HG03520 (cell line): ENCODE results near the gene LBHD1.
"Not testable (repeated sequence)": the region's sequence is repeated elsewhere in the genome, so short reads cannot be mapped to it uniquely, and the experiment has no call there.

Experiments
- ATAC-seq: cut with Tn5 transposase; IDR thresholded peaks from one replicate; pipeline ENCODE4 v1.9.1; 2021; ENCODE audit warnings: mild to moderate bottlenecking, moderate library complexity; ENCODE audit not compliant: unreplicated experiment

LBHD1 gene

GRCh38 chr11:62671608-62672389 is at the start of gene LBHD1, which contains the start of gene UQCC3:
TSS of gene LBHD1 (minus strand) at chr11:62672267. CDS start at chr11:62670031, 2,236 bp downstream.
TSS of gene UQCC3 (plus strand) at chr11:62671673. CDS start at chr11:62671746, 73 bp downstream.
- peak; percentile 56 for ATAC-seq

DNA sequence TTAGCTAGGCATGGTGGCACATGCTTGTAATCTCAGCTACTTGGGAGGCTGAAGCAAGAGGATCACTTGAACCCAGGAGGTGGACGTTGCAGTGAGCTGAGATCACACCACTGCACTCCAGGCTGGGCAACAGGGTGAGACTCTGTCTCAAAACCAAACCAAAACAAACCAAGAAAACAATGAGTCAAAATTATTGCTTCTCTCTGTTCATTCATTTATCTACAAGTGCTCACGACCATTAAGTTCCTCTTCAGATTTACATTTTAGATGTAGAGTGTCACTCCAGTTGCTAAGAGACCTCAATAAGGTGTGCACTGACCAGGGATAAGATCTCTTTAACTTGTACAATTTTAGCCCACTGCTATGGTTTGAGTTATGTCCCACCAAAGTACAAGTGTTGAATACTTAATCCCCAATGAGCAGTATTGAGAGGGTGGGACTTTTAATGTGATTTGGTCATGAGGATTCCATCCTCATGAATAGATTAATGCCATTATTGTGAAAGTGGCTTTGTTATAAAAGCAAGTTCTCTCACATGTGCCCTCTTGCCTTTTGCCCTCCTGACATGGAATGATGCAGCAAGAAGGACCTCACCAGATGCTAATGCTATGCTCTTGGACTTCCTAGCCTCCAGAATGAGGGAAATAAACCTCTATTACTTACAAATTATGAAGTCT is 47.4 kb upstream of the LBHD1 start:
- no peak for ATAC-seq

- ATAC-seq, result no peak
Observed at GRCh38 chr11:62716816-62717215, 44.7 kb upstream of the LBHD1 start.

DNA sequence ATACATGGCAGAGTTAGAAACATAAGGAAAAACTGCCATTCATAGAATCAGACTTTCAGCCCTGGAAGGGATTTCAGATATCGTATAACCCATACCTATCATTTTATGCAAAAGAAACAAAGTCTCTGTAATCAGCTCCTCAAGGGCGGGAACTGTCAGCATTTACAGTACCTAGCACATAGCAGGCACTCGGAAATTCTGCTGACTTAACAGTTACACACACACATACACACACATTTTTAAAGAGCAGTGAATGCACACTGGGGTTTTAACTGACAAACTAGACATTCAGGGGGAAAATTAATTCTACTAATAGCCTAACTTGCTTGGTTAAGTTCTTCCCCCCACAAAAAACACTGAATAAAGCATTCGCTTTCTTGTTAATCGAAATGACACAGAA is 44.1 kb upstream of the LBHD1 start:
- ATAC-seq, result no peak

DNA sequence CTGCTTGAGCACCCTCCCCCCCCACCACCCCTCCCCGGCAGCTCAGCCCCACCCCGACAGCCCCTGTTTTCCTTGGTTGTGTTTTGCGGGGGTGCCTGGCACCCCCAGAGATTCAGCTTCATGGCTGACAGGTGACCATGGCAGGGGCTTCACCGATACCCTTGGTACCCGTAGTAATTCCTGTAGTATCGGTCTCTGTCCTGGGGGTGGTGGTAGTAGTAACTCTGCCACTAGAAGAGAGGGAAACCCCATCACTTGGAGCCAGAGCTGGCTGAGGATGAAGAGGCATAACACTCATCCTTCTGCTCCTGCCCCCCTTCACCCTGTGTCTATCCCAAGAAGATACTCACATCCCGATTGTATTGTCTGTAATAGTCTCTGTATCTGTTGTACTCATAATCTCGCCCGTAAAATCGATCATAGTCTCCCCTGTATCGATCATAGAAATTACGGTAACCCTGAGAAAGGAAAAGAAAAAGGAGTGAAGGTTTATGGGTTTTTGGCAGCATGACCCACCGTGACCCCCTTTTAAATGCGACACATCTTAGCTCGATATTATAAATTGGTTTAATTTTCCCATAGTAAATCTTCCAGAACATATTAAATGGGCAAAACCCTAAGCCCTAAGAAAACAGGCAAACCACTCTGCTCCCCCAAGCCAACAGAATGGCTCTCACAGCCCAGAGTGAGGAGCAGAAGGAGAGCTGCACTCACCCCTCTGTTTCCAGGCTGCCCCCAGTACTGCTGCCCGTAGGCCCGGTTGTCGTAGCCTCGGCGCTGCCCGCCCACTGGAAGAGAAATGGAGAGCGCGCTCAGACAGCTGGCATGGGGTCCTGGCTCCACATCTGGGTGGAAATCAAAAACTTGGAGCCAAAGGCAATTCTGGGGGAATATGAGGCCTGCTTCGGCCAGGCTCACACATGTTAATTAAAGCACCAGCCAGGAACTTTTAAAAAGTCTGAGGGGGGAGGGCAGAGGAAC is 43.4 kb upstream of the LBHD1 start:
- ATAC-seq, result no peak

DNA sequence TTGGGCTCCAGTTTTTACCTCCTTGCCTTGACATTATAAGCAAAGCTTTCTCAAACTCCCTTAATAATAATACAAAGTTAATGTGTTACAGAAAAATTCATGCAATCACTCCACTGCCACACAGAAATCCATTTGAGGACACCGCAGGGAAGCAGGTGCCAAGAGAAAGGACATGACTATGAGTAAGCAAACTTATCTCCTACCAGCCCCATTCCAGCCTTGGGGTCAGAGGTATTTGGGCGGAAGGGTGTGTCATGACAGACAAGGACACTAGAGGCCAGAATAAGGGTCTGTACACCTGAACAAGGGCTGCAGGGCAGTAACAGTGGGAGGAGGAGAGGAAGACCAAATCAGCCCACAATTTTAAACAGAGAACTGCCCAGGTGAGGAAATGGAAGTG is 41.3 kb upstream of the LBHD1 start:
- ATAC-seq, result no peak

GRCh38 chr11:62712861-62713260 is 40.8 kb upstream of the LBHD1 start:
- ATAC-seq, result no peak

DNA sequence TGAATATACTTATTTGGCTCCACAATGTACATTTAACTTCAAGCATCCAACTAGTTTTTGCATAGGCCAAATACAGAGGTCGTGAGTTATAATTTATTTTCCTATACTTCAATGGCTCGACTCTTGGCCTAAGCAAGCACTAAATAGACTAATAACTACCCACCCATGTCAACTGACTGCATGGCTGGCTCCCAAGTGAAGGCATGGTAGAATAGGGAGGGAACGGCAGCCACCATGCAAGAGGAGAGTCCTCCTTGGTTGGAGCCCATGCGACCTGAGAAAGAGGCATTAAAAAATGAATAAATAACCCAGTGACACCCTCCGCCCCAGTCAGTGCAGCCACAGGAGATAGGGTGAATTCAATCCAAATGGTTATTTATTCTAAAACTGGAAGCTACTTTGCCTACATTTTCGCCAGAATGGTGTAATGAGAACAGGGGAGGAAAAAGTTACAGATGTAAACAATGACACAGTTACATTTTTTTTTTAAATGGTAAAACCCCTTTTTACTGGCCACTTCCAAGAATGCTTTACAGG is 40.3 kb upstream of the LBHD1 start:
- ATAC-seq, result no peak

- ATAC-seq, result no peak
Observed at GRCh38 chr11:62710001-62710345, 37.9 kb upstream of the LBHD1 start.

DNA sequence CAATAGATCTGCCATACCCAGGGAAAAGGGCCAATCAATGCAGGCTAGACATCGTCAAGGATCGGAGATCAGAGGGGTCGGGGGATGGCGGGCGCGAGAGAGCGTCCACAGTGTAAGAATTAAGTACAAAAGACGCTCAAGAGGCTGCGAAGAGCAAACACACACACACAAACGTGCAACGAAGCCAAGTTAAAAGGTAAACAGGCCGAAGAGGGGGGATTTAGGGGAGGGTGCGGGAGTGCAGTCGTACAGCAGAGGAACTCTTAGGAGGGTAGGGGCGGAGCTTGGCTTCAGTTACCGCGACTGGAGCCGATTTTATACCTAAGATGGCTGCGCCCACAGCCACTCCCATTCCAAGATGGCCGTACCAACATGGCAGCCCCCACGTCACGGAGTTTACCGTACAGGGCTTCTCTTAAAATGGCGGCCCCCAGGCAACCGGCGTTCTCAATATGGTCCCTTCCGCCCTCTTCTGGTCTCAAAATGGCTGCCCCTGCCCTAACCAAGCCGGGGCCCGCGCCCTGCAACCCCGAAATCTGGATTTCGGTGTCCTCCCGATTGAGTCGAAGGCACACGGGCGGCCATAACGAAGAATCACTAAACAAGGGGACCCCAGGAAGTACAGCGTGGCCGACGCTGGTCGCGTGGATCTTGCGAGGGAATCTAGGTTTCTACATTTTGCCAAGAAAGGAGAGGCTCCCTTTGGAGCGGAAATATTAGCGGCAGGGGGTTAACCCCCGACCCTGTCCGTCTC is 37.4 kb upstream of the LBHD1 start:
- peak; percentile 66 for ATAC-seq

GRCh38 chr11:62708793-62709192 is 36.7 kb upstream of the LBHD1 start:
- no peak for ATAC-seq

GRCh38 chr11:62708392-62708791 is 36.3 kb upstream of the LBHD1 start:
- ATAC-seq, result no peak

GRCh38 chr11:62707277-62707861 is 35.3 kb upstream of the LBHD1 start, which contains the start of the genes BSCL2 and GNG3:
TSS of gene BSCL2 (minus strand) at chr11:62707424. CDS start at chr11:62707195, 229 bp downstream.
TSS of gene GNG3 (plus strand) at chr11:62707676. CDS start at chr11:62708296, 620 bp downstream.
- no peak for ATAC-seq

DNA sequence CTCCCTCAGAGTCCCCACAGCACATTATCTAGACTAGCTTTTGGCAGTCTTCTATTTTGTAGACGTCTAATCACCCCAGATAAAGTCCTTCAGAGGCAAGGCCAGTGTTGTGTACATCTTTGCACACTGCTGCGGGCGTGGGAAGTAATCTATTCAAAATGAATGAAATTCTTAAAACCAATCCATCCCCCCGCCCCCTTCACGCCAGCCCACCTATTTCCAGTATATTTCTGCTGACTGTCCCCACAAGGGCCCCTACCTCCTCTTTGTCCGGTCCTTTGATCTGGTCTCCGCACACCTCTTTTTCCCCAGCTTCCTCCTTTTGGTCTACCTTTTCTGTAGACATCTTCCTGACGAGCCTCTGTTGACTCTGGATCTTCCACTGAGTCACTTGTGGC is 34.8 kb upstream of the LBHD1 start:
- ATAC-seq, result no peak

GRCh38 chr11:62705880-62706849 is 34.1 kb upstream of the LBHD1 start:
- ATAC-seq, result peak; percentile 52

GRCh38 chr11:62705413-62705812 is 33.3 kb upstream of the LBHD1 start:
- no peak for ATAC-seq

GRCh38 chr11:62703921-62704320 is 31.9 kb upstream of the LBHD1 start:
- ATAC-seq, result not testable (repeated sequence)

DNA sequence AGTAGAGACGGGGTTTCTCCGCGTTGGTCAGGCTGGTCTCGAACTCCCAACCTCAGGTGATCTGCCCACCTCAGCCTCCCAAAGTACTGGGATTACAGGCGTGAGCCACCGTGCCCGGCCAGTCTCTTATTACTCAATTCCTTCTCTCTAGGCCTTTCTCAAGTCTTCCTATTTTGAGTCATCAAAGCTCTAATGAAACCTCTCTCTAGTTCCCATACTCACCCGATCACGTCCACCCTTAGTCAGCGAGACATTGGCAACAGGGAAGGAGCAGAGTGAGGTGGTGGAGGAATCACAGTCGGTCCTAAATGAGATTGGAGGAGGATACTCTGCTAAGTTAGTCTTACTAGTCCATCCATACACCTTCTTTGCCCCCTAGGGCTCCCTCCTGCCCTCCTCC is 30.2 kb upstream of the LBHD1 start:
- no peak for ATAC-seq
